Adrenal gland (tissue), 12 donors: ENCODE results near the gene VAMP5. TPM values are rescaled to one million over a fixed set of nuclear protein-coding genes. Genes with fewer than 3 reads are reported as not detected.
"Not testable (repeated sequence)": the region's sequence is repeated elsewhere in the genome, so short reads cannot be mapped to it uniquely, and the experiment has no call there.

Experiments used
- DNase-seq, 7 donors: peaks; one replicate each; pipeline ENCODE4 v3.0.0-alpha.2; 2019 to 2020
- H3K27ac ChIP-seq, 5 donors: fragments of 200-600 bp; sonication (generic) in 4 of 5; 1 replicate in 3 of 5; 2 replicates in 2 of 5; pipeline versions ENCODE4 v1.5.1 to v1.8.0; 2016 to 2020; ENCODE audit warnings: mild to moderate bottlenecking in 1 of 5
- H3K27me3 ChIP-seq: fragments of 200-600 bp; 2 replicates; pipeline ENCODE4 v1.8.0; 2021
- H3K36me3 ChIP-seq, 2 donors: fragments of 200-600 bp; replicated peaks in 1 of 2; 1 replicate in 1 of 2; 2 replicates in 1 of 2; pipeline versions ENCODE4 v1.5.1 to v1.8.0; 2018 to 2022
- H3K4me1 ChIP-seq, 2 donors: fragments of 200-600 bp; replicated peaks in 1 of 2; 1 replicate in 1 of 2; 2 replicates in 1 of 2; pipeline versions ENCODE4 v1.5.1 to v1.8.0; 2018 to 2021
- H3K4me3 ChIP-seq, 4 donors: fragments of 200-600 bp; sonication (generic) in 3 of 4; one replicate each; pipeline ENCODE4 v1.5.1; 2016 to 2018
- H3K9me3 ChIP-seq, 3 donors: fragments of 200-600 bp; sonication (generic) in 1 of 3; replicated peaks in 1 of 3; 1 replicate in 2 of 3; 2 replicates in 1 of 3; pipeline versions ENCODE4 v1.5.1 to v1.8.0; 2016 to 2021
- CTCF ChIP-seq, 6 experiments: fragments of 450-650 bp in 4 of 6; fragments of 200-600 bp in 2 of 6; sonication (generic) in 1 of 6; IDR thresholded peaks; 1 replicate in 5 of 6; 2 replicates in 1 of 6; pipeline versions ENCODE4 v1.5.1 to v1.8.0; 2016 to 2021; ENCODE audit warnings: antibody characterized with exemption in 6 of 6, mild to moderate bottlenecking in 2 of 6, moderate library complexity in 1 of 6
- POLR2A ChIP-seq, 2 donors: fragments of 450-650 bp; IDR thresholded peaks; one replicate each; pipeline ENCODE4 v1.6.1; 2017; ENCODE audit warnings: antibody characterized with exemption in 2 of 2, mild to moderate bottlenecking in 2 of 2, moderate library complexity in 1 of 2
- WGBS, 4 donors: extraction: QIAGEN DNeasy Blood & Tissue Kit in 2 of 4; methylation state at CpG; one replicate each; pipeline versions ENCODE4 v1.1.5 to v1.1.7; 2013 to 2017; 5-methylcytosine and 5-hydroxymethylcytosine counted together
- intact Hi-C, 2 donors: fragments of 100-400 bp; cut with DNase I; formaldehyde crosslinking; loops; one replicate each; pipeline versions ENCODE4 v1.14.1 to v1.15.0; 2022 to 2023
- polyA plus RNA-seq, 3 donors: library from polyadenylated mRNA; stranded (reverse); fragments of 200-250 nt in 2 of 3; fragments of 350-450 nt in 1 of 3; fragmentation: Illumina TruSeq in 1 of 3; extraction: RNeasy Lipid Tissue Mini Kit (QIAGEN cat#74804) in 1 of 3; gene quantifications; one replicate each; pipeline ENCODE4 v1.2.3, GENCODE V29; 2013 to 2014
- total RNA-seq, 9 donors: library from RNA; depleted of rRNA in 4 of 9; stranded (reverse); fragments of >200 nt in 4 of 9; fragments of 120-200 nt in 1 of 9; fragmentation: NEBNext Ultra II Directional in 1 of 9; extraction: Animal tissue kit (Norgen Biotek cat#: 25700) in 1 of 9; gene quantifications; one replicate each; pipeline versions ENCODE4 v1.1.0 to v1.2.4, GENCODE V29; 2013 to 2023
- donor health status: healthy with polysubstance abuse.
- donor health status: Bipolar disorder and iron deficiency.
- donor health status: DM: yes; HTN: yes; CAD: no.
- donor health status: DM: no; HTN: no; CAD: no.
- donor health status: DM: no; HTN: no; CAD: no.
- donor health status: DM: yes; HTN: yes; CAD: no.

VAMP5 gene
- total and polyA plus RNA-seq, 12 donors, result 30.2 to 130 (median 78.3) TPM

GRCh38 chr2:85613717-85614515, 29.7 kb downstream of the VAMP5 start:
- peaks cover 0 to 7% of the 10 kb centered on the region in 2 donors for H3K36me3 ChIP-seq
- H3K27me3 ChIP-seq, result no peaks in the 10 kb centered on the region
- H3K9me3 ChIP-seq, result no peaks in the 10 kb centered on the region
- 81 to 89% (median 87%) methylated on average over 8 to 10 of the region's 10 CpGs for WGBS, 4 donors
- intact Hi-C loops, result no loop called here
- peaks cover 15 to 17% of the 10 kb centered on the region in 2 donors for H3K4me1 ChIP-seq
- no peak overlapping the region for H3K27ac ChIP-seq
- TF ChIP-seq CTCF (IDR thresholded peaks at IDR 0.05) (no peak), POLR2A (IDR thresholded peaks at IDR 0.05) (no peak)
- DNase-seq, result no peak
- no peak overlapping the region for H3K4me3 ChIP-seq

GRCh38 chr2:85614757-85615156, 30.5 kb downstream of the VAMP5 start:
- intact Hi-C loops, H3K4me3 ChIP-seq, H3K27me3 ChIP-seq, DNase-seq, H3K36me3 ChIP-seq, H3K9me3 ChIP-seq, H3K27ac ChIP-seq: not testable (repeated sequence)
- 93 to 97% (median 95%) methylated on average over 7 of the region's 7 CpGs for WGBS, 4 donors
- peaks cover 15 to 17% of the 10 kb centered on the region in 2 donors for H3K4me1 ChIP-seq

- peak overlapping the region in 3 of 5 donors; percentile 43 to 94 (median 75) for H3K27ac ChIP-seq
- no peaks in the 10 kb centered on the region for H3K9me3 ChIP-seq
- no peak for DNase-seq
- intact Hi-C loops, result no loop called here
- H3K36me3 ChIP-seq, result no peaks in the 10 kb centered on the region
- no peaks in the 10 kb centered on the region for H3K27me3 ChIP-seq
- peak overlapping the region in 1 of 4 donors; percentile 90 for H3K4me3 ChIP-seq
- 85 to 89% (median 86%) methylated on average over 14 to 17 of the region's 17 CpGs for WGBS, 4 donors
- peaks cover 15 to 17% of the 10 kb centered on the region in 2 donors for H3K4me1 ChIP-seq
- no peak for TF ChIP-seq CTCF (IDR thresholded peaks at IDR 0.05)
- no peak for TF ChIP-seq POLR2A (IDR thresholded peaks at IDR 0.05)
These were observed 31.1 kb downstream of the VAMP5 start for GRCh38 chr2:85615413-85615728.

- DNase-seq, H3K27ac ChIP-seq, H3K4me3 ChIP-seq, H3K27me3 ChIP-seq, H3K9me3 ChIP-seq, intact Hi-C loops: not testable (repeated sequence)
- Histone ChIP-seq H3K36me3 (peaks cover 0 to 19% of the 10 kb centered on the region in 2 donors), H3K4me1 (peaks cover 9 to 15% of the 10 kb centered on the region in 2 donors)
- 70 to 91% (median 89%) methylated on average over 5 of the region's 5 CpGs for WGBS, 4 donors
These were observed 33.5 kb downstream of the VAMP5 start for GRCh38 chr2:85617723-85618122.

- intact Hi-C loops, result no loop called here
- peaks cover 0 to 38% of the 10 kb centered on the region in 2 donors for H3K36me3 ChIP-seq
- DNase-seq, result no peak
- H3K4me3 ChIP-seq, result no peak overlapping the region
- TF ChIP-seq POLR2A (IDR thresholded peaks at IDR 0.05) (no peak), CTCF (IDR thresholded peaks at IDR 0.05) (no peak)
- H3K27ac ChIP-seq, result no peak overlapping the region
- H3K9me3 ChIP-seq, result no peaks in the 10 kb centered on the region
- H3K4me1 ChIP-seq, result peaks cover 9 to 15% of the 10 kb centered on the region in 2 donors
- 94 to 96% (median 95%) methylated on average over 6 of the region's 6 CpGs for WGBS, 4 donors
- no peaks in the 10 kb centered on the region for H3K27me3 ChIP-seq
These were observed 35.4 kb downstream of the VAMP5 start for GRCh38 chr2:85619617-85620016.
